Choroid plexus epithelial cell (primary cell): ENCODE data around the gene LPO.

ENCODE experiments used
- DNase-seq: peaks from one replicate; pipeline ENCODE4 v3.0.0-alpha.2; 2010; ENCODE audit warnings: low read depth
- H3K4me3 ChIP-seq: 2 replicates; pipeline ENCODE4 v1.5.1; 2011; ENCODE audit warnings: low read depth, mild to moderate bottlenecking, control low read depth, low read length, moderate library complexity
- CTCF ChIP-seq: conservative IDR thresholded peaks from 2 replicates; pipeline ENCODE4 v1.5.1; 2011; ENCODE audit warnings: low read depth, mild to moderate bottlenecking, control low read depth, inconsistent platforms, low read length, moderate library complexity

Gene LPO

GRCh38 chr17:58303971-58304749 lies 65.8 kb downstream of the LPO start:
- TF ChIP-seq CTCF: peak; percentile 85
- no peak overlapping the region for H3K4me3 ChIP-seq
- DNase-seq: peak; percentile 62

DNA sequence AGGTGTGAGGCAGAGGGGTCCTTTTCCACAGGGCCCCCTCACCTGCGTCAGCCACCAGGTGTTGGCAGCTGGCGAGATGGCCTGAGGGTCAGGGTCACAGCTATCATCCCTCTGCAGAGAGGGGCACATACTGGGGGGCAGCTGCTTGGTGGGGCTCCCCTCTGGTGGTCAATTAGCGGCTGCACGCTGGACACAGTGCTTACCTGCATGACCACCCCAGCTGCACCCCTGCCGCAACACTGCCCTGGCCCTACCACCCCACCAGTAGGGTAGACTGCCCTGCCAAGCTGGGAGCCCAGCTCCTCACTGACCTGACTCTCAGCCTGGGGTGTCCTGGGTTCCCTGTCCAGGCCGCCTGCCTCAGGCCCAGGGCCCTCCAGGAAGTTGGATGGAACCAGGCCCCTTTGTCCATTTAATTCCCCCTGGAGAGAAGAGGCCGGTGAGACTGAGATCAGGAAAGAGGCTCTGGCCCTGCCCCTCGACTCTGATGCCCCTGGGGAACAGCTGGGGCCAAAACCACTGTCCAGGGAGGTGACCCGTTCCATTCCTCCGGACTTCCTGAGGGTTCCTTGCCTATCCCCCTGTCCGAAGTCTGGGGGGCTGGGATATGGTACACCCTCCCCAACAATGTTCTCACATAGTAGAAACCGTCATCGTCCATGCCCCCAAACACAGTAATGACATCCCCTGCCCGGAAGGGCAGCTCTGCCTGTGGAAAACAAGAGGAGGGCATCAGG lies 66.5 kb downstream of the LPO start:
- no peak overlapping the region for H3K4me3 ChIP-seq
- no peak for TF ChIP-seq CTCF
- DNase-seq: no peak

DNA sequence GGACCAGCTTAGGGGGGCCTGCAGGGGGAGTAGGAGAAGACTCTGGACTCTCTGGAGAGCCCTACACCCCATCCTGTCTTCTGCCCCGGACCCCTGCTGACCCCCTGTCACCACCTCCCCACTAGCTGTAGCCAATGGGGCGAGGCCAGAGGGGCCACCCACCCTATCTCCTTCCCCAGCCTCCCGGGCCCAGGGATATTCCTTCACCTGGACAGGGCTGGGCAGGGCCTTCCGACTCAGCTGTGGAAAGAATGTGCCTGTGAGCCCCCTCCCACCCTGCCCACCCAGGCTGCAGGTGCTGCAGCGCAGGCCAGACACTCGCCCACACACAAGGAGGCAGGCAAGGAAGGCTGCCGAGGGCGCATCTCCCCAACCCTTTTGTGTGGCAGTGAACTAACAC lies 67.2 kb downstream of the LPO start:
- no peak for DNase-seq
- no peak overlapping the region for H3K4me3 ChIP-seq
- no peak for TF ChIP-seq CTCF

DNA sequence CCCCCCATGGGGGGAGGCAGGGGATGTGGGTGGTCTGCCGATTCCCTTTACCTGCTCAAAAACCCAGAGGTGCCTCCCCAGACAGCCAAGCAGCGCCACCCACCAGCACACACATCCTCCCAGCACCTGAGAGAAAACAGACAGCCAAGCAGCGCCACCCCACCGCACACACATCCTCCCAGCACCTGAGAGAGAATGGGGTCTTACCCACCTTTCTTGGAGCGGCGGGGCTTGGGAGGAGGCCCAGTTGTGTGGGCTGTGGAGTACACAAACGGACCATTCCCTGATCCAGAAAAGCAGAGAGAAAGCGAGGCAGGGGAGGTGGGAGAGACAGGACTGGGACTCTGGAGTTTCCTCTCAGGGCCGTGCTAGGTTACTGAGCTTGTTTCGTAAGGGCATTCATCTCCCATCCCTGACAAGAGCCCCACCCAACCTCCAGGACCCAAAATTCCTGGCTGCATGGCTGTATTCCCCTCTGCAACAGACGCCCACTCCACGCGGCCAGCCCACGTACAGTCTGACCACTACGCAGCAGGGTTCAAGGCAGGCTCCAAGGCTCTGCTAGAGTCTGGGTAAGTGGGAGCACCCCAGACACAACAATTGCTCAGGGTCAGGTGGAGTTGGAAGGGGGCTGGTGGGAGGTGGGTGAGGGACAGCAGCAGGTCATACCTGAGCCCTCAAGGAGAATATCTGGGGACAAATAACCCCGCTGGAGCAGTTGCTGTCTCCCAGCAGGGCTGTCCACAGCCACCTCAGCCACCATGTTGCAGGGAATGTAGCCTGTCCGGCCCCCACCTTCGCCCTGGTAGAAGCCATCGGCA lies 68.0 kb downstream of the LPO start:
- no peak for TF ChIP-seq CTCF
- DNase-seq: no peak
- H3K4me3 ChIP-seq: no peak overlapping the region

DNA sequence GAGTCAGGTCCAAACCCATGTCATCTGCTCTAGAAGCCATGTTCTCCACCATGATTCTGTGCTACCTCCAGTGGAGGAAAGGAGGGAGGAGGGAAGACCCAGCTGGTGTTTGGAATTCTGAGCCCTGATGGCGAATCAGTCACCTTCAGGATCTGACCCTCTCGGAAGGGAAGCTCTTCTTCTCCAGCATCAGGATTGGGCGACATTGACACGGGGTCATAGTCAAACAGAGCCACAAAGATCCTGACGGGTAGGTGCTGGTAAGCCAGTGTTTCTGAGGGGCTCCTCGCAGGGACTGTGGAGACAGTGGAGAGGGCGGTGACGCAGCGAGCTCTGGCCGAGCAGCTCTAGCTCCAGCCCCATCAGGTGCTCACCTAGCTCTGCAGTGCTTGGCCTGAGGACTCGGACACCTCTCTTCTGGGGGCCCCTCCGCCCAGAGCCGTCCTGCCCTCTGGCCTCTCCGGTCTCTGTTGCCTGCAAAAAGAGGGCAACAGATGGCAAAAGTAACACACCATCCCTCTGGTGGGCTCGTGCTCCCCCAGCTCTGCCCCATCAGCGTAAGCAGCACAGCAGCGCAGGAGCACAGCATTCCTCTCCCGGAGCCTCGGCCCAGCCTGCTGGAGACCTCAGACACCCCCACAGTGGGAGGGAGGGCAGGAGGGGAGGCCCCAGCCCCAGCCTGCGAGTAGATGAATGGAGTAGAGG lies 69.2 kb downstream of the LPO start:
- TF ChIP-seq CTCF: no peak

GRCh38 chr17:58308173-58308984 lies 70.0 kb downstream of the LPO start:
- no peak for DNase-seq
- H3K4me3 ChIP-seq: no peak overlapping the region
- TF ChIP-seq CTCF: peak; percentile 31

More for the DNA sequence above, 69.2 kb downstream of the LPO start:
- DNase-seq: no peak
- no peak overlapping the region for H3K4me3 ChIP-seq
